A549 (cell line): ENCODE results near the gene NAPA.

Experiments used
- CHD4 ChIP-seq: fragments of 200-600 bp; sonication (generic); IDR thresholded peaks from 2 replicates; pipeline ENCODE4 v1.6.1; 2016; ENCODE audit warnings: antibody characterized with exemption, mild to moderate bottlenecking, borderline replicate concordance
- CTCF ChIP-seq: fragments of >200 bp; sonication (Bioruptor Twin); formaldehyde crosslinking; IDR thresholded peaks from 3 replicates; pipeline ENCODE4 v1.5.1; 2016
- RCOR1 ChIP-seq: fragments of 150-350 bp; IDR thresholded peaks from 2 replicates; pipeline ENCODE4 v1.6.1; 2014; ENCODE audit warnings: antibody characterized with exemption, low read length, low read depth
- USF2 ChIP-seq: fragments of 450-650 bp; IDR thresholded peaks from 2 replicates; pipeline ENCODE4 v1.6.1; 2014; ENCODE audit warnings: antibody characterized with exemption

- TF ChIP-seq USF2 (no peak), CTCF (no peak), CHD4 (no peak), RCOR1 (no peak)
Measured at GRCh38 chr19:47507924-47508553, 6.8 kb downstream of the NAPA start.
